NK-92 treated with Interleukin-12 subunit alpha and Interleukin-12 subunit beta, amount 100 ng/mL, for 24 hours (cell line): ENCODE data around the gene MC2R.
"Not testable (repeated sequence)": the region's sequence is repeated elsewhere in the genome, so short reads cannot be mapped to it uniquely, and the experiment has no call there.

ENCODE experiments used
- DNase-seq: peaks from one replicate; lab custom pipeline; 2025; lab: John Stamatoyannopoulos, UW

MC2R gene

DNA sequence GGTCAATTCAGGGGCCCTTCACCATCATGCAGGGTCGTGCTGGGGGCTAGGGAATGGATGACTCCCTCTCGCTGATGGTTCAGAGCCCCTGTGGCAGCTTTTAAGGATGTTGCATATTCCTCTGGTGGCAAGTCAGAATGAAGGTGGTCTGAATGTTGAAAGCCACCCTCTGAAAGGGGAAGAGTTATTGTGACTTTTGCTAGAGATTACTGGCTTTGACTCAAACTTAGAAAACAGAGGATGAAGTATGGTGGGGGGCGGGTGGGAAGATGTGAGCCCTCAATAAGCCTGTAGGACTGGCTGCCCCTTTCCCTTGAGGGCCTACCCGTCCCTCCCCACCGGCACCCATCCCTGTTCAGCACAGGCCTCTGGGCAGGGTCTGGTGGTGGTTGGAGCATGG lies 23.2 kb downstream of the MC2R start:
- DNase-seq: no peak

DNA sequence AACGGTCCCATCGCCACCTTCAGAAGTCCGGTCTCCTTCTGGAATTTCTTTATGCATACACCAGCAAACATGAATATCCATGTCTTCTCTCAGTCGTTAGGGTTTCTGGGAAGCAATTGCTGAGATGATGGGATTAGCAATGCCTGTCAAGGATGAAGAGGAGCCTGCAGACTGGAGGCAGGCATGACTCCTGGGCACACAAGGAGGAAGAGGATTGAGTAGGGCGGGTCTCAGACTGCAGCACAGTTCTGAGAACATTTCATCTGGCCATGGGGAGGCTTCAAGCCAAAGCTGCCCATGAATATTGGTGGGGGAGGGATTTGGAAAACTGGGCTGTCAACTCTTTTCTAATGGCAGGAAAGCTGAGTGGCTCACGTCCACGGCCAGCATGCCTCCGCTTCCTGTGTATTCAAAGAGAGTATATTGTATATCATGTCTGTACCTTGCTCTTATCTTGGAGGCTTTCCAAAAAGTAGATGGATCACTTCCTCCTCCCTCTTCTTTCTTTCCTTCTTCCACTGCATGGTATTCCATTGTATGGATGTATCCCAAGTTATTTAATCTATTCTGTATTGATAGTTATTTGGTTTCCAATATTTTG lies 24.5 kb downstream of the MC2R start:
- no peak for DNase-seq

DNA sequence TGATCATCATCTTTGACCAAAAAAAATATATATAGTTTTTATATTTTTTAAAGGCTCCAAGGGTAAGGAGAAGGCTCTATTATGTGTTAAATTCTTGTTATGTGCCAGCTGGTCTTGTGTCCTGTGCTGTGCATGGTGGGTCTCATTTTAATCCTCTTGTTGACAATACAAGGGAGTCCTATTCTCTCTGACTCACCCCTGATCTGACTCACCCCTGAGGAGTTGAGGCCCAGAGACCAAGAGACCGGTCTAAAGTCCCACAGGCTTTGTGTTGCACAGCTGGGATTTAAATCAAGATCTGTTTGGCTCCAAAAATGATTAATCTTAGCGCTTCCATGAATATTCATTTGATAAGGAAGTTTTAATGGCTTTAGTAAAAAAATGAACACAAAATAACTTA lies 25.7 kb downstream of the MC2R start:
- no peak for DNase-seq

DNA sequence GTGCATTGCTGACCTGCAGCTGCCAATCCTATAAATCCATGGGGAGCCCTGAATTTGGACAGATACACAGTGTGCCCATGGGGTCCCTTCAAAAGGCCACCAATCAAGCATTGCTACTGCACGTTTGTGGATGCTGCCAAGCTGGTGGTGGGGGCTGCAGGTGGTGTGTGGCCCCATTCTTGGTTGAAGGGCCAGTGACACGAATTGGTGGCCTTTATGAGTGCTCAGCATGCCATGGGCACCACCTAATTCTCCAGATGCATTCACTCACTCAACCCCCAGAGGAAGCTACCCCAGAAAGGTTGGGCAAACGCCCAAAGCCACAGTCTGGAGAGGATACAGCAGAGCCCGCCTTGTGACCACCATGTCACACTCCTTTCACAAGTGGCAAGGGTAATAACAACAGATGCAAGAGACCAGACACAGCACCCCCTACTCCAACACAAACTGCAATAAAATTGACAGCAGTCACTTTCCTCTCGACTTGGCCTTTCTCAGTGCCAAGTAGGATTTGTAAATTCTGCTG lies 27.1 kb downstream of the MC2R start:
- DNase-seq: no peak

DNA sequence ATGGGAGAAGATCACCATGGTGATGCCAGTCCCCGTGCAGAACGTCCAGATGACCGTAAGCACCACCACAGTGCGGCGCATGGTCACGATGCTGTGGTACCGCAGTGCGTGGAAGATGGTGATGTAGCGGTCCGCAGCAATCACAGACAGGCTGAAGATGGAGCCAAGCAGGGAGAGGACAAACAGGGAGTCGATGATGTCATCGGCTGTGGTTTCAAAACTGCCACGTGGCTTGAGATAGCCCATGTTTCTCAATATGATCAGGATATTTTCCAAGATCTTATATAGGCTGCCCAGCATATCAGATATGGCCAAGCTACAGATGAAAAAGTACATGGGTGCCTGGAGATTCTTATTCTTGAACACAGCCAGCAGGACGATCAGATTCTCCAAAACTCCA lies 30.3 kb downstream of the MC2R start:
- no peak for DNase-seq

DNA sequence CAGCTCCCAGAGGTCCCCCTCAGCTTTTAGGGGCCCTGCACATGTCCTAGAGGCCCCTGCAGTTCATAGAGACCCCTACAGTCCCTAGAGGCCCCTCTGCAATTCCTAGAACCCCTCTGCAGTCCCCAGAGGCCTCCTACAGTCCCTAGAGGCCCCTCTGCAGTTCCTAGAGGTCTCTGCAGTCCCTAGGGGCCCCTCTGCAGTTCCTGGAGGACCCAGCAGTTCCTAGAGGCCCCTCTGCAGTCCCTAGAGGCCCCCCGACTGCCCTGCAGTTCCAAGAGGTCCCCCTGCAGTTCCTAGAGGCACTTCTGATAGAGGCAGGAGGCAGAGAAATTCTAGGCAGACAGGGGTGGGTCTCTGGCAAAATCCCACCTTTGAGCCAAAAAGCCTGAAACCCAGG lies 35.4 kb downstream of the MC2R start:
- DNase-seq: no peak

DNA sequence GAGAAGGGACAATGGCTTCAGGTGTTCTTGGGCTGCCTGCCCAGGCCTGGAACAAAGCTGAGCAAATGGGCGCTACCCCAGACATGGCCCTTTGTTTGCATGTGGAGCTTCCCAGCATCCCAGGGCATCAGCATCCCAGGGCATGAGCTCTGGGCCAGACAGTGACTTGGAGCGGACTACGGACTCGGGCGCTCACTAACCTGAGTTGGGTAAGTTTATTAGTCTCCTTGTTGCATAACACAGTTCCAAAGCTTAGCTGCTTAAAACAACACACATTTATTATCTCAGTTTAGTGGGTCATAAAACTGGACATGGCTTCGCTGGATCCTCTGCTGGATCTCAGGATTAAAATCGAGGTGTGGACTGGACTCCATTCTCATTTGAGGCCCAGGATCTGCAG lies 35.8 kb downstream of the MC2R start:
- no peak for DNase-seq

DNA sequence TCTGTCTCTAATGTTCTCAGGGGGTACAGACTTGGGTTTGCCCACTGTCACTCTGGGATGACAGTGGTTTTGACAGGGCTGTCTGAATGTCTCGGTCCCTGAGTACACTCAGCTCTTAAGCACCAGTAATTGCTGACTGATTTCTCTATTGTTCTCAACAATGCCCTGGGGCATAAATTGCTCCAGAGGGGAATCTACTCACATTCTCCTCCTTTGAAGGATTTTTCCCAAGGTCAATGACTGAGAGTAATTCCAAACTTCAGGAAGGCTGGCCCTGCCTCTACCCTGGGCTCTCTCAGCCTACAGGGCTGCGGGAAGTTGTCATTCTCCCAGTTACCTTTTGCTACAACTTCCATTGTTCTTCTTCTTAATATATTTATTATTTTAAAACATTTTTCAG lies 36.5 kb downstream of the MC2R start:
- no peak for DNase-seq

DNA sequence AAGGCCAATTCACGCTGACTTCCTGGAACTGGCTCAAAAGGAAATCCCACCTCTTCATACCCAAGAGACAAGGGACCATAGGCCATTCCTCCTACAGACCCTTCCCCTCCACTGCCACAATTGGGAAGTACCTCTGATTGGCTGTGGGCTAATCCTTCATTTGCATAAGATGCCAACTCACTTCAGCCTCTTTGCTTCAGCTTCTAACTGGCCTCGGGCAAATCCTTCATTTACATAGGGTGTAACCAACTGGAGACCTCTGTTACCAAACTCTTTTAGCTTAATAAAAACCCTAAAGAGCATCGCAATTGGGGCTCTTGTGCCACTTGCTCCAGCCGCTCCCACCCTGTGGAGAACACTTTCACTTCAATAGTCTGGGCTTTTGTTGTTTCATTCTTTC lies 38.2 kb downstream of the MC2R start:
- DNase-seq: no peak

DNA sequence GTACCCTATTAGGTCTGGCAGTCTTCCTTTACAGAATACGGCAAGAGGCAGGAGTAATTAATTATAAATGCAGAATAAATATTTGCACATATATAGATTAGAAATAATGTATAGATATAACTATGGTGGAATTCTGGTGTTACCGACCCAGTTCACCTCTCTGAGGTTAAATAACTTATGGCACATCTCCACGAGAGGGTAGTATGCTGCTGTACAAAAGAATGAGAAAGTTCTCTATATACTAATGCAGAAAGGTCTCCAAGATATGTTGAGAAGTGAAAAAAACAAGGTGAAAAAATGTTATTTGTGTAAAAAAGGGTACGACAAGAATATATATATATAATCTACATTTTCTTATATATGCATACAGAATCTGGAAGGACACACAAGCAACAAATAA lies 40.8 kb downstream of the MC2R start:
- DNase-seq: no peak

DNA sequence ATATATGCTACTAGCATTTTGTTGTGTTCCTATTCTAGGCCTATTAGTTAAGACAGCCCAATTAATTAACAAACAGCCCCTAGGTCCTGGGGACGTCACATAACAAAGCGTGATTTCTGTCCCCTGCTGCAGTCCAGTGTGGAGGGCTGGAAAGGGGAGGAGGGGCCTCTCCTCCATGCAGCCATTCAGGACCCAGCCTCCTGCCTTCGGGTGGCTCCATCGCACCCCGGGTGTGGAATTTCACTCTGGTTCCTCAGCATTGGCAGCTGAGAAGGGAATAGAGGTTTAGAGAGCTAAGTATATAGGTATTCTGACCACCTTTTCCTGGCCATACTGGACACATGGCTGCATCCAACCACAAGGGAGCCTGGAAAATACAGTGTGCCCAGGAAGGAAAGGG lies 42.4 kb downstream of the MC2R start:
- DNase-seq: no peak

DNA sequence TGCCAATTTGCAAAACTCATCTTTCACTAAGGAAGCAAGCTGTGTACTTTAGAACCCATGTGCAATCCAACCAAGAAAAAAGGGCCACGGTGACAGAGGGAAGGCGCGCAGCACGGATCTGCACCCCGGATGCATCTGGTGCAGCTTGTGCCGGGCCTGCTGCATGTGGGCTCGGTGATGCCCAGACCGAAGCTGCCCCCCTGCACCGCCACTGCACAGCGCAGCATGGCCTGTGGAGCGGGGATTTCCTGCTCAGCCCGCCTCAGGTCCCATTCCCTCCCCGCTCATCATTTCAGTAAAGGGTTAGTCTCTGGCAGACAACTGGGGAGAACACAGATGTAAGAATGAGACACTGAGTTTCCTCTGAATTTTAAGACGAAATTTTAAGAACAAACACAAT lies 43.0 kb downstream of the MC2R start:
- no peak for DNase-seq

DNA sequence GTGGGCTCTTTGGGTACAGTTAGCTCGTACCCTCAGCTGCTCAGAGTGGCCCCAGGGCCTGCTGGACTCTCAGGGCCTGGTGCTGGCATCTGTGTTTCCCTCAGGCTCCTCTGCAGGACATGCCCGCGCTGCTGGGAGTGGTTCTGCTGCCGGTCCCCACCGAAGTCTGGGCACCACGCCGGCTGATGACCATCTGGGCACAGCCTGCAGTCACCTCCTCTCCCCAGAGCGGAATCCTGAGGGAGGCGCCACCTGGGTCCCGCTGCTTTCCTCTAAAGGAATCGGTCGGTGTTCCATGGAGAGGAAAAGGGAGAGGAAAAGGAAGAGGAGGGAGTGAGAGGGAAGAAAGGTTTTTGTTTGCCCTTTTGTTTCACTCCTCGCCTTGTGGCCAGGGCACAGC lies 43.6 kb downstream of the MC2R start:
- DNase-seq: no peak

DNA sequence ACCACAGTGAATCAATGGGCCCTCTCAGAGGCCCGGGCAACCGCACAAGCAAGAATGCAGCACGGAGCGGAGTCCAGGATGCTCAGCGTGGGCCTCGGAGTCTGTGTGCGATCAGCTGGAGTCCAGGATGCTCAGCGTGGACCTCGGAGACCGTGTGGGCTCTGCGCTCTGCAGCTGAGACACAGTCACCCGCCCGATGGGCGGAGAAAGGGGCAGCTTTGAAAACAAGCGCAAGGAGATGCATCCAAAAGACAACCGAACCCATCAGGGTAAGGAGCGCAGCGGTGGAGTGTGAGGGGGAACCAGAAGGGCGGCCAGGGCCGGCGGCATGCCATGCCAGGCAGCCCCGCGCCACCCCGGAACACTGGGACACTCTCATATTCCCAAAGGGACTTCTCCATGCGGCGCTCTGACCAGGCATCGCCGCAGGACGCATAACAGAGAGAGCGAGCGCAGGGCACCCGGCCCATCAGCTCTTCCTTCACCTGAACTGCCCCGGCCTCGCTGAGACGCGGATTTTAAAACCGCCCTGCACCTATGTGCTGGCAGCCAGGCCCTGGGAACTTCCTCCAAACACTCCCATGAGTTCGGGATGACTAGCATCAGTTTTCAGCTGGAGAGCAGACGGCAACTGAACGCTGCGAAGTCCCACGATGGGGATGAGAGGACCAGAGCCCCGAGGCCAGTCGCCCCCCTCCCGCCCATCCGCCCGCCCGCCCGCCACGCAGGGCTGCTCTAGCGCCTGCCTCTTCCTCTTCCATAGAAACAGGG lies 46.6 kb downstream of the MC2R start:
- DNase-seq: no peak

DNA sequence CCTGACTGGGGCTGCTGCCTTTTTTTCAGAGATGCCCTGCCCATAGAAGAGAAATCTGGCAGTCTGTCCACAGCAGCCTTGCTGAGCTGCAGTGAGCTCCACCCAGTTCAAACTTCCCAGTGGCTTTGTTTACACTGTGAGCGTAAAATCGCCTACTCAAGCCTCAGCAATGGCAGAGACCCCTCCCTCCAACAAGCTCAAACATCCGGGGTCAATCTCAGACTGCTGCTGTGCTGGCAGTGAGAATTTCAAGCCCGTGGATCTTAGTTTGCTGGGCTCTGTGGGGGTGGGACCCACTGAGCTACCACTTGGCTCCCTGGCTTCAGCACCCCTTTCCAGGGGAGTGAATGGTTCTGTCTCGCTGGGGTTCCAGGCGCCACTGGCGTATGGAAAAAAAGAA lies 52.4 kb downstream of the MC2R start:
- DNase-seq: not testable (repeated sequence)

DNA sequence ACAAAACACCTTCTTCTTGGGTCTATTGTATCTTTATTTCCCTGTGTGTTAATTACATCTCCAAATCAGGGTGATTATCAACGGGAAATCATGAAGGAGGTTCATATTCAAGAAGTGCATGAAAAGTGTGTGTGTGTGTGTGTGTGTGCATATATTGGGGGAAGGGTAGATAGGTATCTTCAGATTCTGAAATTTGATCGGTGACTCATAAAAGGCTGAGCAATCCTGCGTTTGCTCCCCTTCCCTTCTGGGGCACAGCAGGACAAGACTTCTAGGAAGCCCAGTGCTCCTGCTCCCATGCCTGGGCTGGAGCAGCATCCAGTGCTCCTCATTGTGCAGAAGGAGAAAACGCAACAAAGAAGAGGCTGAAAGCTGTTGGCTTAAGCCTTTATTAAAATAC lies 65.5 kb downstream of the MC2R start:
- DNase-seq: no peak

DNA sequence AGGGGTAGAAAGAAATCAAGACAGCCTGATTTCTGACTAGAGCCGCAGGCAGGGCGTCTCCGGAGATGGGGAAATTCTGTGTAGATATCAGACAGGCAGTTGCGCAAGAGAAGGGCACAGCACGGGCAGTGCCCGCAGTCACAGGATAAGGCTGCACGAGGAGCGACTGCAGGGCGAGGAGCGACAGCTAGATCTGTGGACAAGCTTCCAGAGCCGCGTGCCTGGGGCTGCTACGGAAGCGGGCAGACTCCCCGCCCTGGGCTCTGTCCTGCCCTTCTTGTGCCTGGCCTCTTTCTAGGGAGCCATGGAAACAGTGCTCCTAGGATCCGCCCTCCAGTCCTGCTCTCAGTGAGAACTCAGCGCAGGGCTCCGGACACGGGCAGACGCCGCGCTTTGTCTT lies 78.8 kb downstream of the MC2R start:
- DNase-seq: no peak

DNA sequence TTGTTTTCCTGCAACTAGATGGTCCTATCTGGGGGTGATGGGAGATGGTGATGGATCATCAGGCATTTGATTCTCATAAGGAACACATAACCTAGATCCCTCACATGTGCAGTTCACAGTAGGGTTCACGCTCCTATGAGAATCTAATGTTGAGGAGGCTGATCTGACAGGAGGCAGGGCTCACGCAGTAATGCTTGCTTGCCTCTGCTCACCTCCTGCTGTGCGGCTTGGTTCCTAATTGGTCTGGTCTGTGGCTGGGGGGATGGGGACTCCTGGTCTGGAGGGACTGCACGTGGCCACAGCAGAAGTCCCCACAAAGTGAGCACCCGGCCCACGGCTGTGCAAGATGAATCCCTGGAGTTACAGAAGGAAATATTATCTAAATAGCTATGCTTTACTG lies 80.1 kb downstream of the MC2R start:
- no peak for DNase-seq

DNA sequence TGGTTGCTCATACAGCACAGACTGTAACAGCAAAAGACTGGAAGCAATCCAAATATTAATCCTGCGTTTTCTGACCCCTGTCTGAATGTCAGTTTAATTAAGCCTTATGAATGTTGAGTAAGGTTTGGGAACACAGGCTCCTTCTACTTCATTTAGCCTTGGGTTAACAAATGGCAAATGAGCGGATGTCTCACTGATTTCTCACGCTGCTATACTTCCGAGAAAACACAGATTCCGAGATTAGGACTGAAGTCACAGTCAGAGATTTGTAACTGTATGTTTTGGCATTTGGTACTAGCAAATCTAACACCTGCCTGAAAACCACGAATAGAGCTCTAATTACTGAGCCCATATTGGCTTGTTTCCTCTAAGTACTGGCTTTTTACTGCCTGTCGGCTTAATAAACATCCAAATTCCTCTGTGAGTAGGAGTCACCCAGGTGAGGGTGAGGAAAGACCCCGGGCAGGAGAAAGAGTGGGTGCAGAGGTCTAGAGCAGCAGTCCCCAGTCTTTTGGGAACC lies 80.8 kb downstream of the MC2R start:
- DNase-seq: no peak
